HG02759 (cell line): ENCODE results near the gene TLE7.

Experiments
- ATAC-seq: cut with Tn5 transposase; IDR thresholded peaks from one replicate; pipeline ENCODE4 v1.9.1; 2021; ENCODE audit warnings: mild to moderate bottlenecking, moderate library complexity; ENCODE audit not compliant: unreplicated experiment

Gene TLE7

DNA sequence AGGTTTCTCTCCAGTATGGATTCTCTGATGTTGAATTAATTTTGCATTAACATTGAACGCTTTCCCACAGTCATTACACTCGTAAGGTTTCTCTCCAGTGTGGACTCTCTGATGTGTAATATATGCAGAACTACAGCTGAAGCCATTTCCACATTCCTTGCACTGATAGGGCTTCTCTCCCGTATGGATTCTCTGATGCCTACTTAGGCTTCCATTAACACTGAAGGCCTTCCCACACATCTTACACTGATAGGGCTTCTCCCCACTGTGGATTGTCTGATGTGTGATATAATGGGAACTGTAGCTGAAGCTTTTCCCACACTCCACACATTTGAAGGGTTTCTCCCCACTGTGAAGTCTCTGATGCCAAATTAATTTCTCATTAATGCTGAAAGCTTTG, 7.2 kb upstream of the TLE7 start:
- no peak for ATAC-seq

DNA sequence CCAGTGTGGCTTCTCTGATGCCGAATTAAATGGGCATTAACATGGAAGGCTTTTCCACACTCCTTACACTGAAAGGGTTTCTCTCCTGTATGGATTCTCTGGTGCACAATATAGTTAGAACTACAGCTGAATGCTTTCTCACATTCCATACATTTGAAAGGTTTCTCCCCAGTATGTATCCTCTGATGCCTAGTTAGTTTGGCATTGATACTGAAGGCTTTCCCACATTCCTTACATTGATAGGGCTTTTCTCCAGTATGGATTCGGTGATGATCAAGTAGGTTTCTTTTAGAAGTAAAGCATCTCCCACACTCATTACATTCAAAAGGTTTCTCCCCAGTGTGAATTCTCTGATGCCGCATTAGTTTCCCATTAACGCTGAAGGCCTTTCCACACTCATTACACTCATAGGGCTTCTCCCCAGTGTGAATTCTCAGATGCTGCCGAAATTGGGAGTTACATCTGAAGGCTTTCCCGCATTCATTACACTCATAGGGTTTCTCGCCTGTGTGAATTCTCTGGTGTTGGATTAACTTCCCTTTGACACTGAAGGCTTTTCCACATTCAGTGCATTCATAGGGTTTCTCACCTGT, 6.5 kb upstream of the TLE7 start:
- no peak for ATAC-seq

DNA sequence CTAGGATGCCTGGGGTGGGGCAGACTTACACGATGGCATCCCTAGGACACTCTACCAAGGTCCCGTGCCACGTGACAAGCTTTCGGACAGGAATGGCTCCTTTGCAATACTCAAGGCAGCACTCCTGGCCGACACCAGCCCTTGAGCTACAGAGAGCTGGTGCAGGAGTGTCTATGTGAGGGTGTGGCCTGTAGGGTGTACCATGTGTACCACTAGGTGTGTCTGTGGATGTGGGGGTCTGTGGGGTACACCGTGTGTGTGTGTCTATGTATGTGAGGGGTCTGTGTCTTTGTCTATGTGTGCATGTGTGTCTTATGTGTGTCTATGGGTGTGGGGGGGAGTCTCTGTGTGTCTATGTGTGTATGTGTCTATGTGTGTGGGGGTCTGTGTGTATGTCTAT, 1.9 kb upstream of the TLE7 start:
- no peak for ATAC-seq

DNA sequence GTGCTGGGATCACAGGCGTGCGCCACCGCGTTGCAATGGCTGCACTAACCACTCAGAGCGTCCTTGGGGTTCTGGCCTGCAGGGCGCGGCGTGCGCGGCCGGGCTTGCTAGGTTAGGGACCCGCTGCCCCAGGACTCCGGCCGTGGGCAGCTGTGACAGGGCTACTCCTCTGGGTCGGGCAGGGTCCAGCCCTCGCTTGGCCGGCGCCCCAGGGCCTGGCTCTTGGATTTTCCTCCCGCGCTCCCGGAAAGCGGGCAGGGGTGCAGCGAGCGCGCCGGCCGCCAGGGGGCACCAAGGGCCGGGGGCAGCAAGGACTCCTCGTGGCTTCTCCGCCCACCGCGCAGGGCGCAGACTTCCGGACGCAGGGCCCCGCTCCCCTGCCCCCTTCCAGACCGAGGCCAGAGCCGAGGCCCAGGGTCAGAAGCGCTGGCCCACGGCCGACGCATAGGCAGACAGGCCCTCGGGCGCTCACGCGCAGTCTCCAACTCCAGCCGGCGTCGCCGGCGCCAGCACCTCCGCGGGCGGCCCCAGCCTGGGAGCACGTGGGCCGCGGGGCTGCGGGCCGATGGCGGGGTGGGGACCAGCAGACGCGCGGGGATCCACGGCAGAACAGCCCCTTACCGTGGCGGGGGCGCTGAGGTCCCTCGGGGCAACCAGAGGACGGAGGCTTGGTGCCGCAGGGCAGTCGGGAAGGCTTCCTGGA, 355 bp downstream of the TLE7 start:
- no peak for ATAC-seq

DNA sequence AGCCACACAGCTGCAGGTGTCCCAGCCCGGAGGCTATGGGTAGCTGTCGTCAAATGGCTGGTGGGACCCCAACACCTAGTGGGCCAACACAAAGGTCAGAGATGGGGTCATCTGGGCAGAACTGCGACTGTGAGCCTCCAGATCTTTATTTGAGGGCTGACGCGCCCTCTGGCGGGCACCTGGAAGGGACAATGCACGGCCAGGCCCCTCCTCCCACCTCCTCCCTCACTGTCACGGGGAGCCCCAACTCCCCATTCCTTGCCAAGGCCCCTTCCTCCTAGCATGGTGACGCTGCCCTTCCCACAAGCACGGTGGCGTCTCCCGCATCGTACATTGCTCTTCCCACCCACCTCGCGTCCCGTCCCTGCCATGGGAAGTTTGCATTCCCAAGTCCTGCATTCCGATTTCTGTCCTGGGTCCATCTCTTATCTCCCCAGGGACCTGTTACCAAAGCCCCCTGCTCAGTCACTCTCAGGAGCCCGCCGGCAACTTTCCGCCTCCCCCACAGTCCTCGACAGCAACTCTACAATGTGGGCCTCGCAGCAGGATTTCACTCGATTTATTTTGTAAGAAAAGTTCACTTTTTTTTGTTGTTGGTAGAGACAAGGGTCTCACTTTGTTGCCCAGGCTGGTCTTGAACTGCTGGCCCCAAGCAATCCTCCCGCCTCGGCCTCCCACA, 1.0 kb downstream of the TLE7 start:
- ATAC-seq = no peak

DNA sequence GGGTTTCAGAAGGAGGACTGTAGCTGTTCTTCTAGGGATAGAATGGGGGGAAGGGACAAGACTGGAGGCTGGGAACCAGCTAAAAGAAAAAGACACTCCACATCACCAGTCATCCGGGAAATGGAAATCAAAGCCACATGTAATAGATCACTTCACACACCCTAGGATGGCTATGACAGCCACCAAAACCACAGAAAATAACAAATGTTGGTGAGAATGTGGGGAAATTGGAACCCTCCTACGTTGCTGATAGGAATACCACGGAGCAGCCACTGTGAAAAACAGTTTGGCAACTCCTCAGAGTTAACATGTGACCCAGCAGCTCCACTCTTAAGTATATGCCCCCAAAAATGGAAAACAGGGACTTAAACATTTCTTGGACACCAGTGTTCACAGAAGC, 2.3 kb downstream of the TLE7 start:
- no peak for ATAC-seq

DNA sequence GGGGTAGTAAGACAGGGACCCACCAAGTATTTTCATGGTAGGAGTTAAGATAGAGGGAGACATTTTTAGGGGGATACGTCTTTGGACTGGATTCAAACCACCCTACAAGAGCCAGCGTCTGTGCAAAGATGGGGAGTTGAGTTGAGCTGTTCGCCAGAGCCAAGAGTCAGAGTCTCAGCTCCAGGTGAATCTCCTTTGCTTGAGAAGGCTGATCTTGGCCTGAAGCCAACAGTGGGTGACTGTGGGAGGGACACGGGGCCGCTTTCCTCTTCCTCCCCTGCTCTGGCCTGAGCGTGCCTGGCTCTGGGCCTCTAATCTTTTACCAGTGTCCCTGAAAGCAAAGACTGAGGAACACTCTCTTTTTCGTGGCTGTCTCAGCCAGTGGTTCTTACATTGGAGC, 5.4 kb downstream of the TLE7 start:
- ATAC-seq = no peak

DNA sequence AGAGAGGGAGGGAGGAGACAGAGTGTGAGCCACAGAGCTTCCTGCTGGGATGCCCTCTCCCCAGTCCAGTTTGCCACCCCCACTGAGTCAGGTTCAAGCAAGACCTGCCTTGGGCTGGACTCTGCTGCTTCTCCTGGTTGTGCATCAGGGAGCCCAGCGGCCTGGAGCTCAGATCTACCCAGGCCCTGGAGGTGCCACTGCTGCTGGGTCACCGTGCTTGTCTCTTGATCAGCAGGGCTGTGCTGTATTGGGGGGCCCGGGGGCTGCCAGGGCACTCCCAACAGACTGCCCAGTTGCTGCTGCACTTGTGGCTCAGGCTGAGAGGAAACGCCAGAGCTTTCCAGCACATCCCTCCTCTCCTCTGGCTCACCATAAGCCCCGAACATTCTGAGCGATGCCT, 8.9 kb downstream of the TLE7 start:
- no peak for ATAC-seq

DNA sequence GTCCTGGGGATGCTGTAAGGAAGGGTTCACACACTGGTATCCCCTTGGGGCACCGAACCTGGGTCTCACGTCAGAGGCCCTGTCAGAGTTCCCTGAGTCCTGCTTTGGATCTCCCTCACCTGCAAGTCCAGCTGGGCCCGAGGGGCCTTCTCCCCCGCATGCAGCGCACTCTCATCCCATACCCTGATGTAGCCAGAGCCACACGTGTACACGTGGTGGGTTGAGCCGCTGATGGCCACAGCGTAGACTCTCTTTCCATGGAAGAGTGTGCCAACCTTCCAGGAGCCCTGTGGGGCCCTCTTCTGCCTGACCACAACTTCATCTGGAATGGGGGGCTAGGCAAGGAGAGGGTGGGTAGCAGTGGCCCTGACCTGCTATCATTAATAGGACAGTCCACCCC, 9.9 kb downstream of the TLE7 start:
- no peak for ATAC-seq

DNA sequence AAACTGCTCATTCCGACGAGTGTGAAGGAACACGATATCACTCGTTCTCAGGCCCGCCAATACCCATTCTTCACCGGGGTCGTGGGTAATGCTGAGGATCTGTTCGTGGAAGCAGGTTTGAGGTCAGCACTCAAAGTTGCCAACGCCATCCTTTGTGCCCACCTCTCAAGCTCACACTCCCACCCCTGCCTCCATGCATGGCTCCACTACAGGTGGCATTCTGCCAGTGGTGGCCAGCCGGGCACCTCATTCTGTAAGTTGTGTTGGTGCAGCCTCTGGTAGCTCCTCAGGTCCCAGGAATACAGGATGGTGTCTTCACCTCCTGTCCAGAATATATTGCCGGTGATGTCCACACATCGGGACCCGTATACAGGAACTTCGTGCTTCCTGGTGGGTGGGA, 10.7 kb downstream of the TLE7 start:
- ATAC-seq = no peak

DNA sequence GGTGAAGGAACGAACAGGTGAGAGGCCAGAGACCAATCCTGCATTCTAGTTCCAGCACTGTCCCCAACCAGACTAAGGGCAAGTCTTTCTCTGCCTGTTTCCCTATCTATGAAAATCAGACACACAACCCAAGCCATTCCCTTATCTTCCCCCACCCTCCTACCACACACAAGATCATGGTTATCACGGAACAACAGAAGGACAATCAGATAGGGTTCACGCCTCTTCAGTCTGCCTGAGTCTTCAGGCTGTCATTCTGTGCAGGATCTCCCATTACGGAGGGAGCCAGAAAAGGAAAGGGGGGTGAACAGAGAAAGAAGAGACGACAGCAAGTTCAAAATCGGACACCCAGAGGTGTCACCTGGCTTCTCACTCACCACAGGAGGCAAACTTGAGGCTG, 11.1 kb downstream of the TLE7 start:
- no peak for ATAC-seq

DNA sequence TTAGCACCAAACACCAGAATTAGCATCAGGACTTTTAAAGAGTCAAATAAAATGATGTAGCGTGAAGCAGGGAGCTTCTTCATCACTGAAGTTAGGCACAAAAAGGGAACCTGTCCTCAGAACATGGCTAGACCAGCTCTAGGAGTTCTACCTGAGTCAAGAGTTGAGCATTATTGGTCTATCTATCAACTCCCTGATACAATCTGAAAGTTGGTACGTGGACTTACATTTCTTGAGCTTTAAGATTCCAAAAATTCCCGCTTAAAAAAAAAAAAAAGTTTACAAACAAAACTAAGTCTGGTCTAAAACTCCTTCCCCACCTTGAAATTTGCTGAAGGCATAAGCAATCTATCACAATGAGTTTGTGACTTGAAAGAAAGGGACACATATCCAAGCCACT, 12.3 kb downstream of the TLE7 start:
- ATAC-seq = no peak

DNA sequence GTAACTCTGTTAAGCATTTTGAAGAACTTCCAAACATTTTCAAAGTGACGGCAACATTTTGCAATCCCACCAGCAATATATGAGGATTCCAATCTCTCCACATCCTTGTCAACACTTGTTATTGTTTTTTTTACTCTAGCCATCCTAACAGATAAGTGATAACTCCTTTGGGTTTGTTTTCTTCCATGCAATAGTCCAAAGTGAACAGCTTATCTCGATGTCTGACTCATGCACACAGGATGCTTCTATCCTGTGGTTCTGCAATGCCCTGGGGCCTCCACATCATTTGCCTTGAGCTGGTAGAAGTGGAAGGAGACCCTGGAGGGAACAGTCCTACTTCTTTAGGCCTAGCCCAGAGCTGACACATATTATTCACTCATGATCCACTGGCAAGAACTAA, 13.0 kb downstream of the TLE7 start:
- ATAC-seq = no peak

DNA sequence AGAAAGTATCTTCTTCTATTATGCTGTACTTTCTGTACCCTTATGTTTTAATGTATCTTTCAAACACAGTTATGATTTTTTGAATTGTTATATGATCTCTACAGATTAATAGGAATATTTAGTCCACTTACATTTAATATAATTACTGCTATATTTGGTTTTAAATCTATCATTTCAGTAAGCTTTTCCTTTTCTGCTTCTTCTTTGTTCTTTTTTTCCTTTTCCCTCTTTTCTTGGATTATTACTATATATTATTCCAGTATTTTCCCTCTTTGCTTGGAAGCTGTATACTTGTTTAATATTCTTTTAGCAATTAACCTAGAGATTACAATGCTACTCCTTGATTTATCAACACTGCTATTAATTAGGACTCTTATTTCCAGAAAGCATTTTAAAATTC, 13.5 kb downstream of the TLE7 start:
- no peak for ATAC-seq

DNA sequence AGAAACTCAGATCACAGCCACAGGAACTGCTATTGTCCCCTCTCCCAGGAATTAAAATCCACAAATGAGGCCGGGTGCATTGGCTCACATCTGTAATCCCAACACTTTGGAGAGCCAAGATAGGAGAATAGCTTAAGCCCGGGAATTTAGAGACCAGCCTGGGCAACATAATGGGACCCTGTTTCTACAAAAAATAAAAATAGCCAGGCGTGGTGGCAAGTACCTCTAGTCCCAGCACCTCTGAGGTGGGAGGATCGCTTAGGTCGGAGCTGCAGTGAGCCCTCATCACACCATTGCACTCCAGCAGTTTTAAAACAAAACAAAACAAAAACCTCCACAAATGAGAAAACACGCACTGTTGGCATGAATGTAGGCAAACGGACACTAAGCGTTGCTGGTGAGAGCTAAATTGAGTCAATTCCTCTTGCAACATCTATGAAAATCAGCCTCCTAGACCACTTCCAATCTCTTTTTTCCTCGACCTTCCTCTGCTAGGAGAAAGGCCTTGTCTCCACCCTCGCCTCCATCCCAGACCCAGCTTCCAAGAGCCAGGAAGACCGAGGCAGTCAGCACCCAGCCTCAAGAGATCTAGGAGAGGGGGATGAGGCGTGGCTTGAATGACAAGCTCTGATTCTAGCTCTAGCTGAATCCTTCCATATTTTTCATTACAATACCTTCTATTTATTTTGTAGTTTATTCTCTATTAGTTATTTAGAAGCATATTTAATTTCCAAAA, 14.8 kb downstream of the TLE7 start:
- no peak for ATAC-seq

DNA sequence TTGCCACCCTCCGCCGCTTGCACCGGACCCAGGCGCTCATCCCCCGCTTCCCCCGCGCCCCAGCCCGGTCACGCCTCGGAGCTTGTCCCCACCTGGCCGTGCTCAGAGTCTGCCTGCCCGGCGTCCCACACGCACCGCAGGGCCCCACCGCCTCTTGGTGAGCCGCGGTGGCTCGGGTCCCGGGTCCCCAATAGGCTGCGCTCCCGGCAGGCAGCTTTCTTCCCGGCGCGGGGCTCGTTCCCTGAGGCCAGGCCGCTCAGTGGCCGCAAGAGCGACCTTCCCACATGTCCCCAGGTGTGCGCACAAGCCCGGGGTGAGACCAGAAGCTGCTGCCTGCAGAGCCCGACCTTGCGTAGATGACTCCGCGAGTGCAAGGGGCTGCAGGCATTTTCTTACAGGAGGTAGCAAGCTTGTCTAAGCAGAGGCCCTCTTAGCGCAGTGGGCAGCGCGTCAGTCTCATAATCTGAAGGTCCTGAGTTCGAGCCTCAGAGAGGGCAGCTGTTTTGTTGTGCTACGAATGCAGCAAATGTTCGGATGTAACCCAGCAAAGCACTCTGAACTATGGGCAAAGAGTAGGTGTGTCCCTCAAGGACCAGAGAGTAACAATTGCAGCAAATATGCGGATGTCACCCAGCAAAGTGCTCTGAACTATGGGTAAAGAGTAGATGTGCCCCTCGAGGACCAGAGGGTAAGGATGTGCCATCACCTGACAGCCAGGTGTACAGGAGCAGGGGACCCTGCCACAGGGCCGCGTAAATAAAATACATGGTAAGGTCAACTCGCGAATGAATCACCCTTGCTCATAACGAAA, 15.6 kb downstream of the TLE7 start:
- peak; percentile 69 for ATAC-seq

DNA sequence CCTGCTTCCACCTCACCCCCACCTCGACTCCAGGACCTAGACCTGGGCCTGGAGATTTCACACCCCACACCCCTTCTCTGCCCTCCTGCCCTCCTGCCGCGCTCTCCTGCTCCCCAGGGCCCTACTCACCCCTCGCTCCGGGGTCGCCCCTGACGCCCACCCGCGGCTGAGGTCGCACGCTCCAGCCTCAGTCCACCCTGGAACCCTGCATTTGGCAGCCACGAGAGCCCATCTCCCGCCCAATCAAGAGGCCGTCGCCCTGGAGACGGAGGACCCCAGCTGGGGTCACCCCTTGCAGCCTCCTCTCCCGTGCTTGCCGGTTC, 16.1 kb downstream of the TLE7 start:
- ATAC-seq = no peak

DNA sequence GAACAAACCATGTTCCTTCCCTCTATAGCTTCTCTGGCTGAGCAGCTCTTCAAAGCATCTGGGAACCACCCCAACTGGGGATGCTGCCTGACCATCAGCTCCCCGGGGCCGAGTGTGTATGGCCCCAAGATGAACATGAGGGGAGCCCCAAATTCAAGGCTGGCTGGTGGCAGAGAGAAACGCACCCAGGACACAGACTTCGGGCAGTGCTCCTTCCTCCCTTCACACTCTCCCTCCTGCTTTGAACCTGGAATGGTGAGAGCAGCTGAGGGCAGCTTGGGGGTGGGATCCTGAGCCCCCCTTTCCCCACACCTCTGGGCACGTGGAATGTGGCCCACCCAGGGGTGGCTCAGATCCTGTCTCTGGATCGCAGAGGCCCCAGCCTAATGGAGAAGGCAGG, 17.2 kb downstream of the TLE7 start:
- no peak for ATAC-seq

DNA sequence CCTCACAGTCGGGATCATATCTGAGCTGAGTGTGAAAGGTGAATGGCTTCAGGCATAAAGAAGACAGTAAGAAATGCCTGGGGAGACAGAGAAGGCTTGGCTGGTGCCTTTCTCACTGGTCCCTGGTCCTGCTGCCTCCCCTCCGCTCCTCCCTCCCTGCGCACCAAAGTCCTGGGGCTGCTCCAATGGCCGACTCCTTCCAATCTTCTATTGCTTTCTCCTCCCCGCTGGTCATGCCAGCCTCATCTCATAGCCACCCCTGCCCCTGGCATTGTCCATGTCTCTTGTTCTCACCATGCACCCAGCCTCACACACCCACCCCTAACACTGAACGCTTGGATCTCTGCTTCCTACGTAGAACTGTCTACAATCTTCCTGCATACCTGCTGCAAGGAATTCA, 18.0 kb downstream of the TLE7 start:
- ATAC-seq = no peak

DNA sequence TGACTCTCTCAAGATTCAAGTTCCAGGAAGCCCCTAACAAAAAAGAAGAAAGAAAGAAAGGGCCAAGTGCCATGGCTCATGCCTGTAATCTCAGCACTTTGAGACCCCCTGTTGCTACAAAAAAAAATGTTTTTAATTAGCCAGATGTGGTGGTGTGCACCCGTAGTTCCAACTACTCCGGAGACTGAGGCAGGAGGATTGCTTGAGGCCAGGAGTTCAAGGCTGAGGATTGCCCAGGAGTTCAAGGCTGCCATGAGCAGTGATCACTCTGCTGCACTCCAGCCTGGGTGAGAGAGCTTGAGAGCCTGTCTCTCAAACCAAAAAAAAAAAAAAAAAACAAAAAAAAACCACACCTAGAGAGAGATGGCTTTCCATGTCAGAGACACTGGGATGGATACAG, 18.8 kb downstream of the TLE7 start:
- no peak for ATAC-seq

DNA sequence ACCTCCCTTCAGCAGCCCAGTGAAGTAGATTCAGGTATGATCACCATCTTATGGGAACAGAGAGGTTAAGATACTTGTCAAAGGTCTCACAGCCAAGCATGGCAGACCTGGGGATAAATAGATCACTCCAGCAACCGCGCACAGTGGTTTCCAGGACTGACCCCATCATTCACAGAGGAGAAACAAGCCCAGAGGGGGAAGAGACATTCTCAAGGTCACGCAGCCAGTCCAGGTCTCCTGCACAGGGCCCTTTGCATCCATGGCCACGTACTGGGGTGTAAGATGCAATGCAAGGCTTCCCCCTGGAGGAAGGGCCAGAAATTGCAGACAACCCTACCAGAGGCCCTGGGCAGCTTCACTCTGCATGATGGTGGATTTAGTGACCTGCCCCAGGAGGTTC, 19.9 kb downstream of the TLE7 start:
- ATAC-seq = no peak
